DMS 273 (cell line): ENCODE data around the gene EPB41L1.
A peak's percentile ranks its signal among the peaks of the same experiment; 100 is the strongest.

ENCODE experiments used
- DNase-seq: peaks from one replicate; lab custom pipeline; 2025; ENCODE audit not compliant: unreplicated experiment; lab: John Stamatoyannopoulos, UW

The EPB41L1 gene

DNA sequence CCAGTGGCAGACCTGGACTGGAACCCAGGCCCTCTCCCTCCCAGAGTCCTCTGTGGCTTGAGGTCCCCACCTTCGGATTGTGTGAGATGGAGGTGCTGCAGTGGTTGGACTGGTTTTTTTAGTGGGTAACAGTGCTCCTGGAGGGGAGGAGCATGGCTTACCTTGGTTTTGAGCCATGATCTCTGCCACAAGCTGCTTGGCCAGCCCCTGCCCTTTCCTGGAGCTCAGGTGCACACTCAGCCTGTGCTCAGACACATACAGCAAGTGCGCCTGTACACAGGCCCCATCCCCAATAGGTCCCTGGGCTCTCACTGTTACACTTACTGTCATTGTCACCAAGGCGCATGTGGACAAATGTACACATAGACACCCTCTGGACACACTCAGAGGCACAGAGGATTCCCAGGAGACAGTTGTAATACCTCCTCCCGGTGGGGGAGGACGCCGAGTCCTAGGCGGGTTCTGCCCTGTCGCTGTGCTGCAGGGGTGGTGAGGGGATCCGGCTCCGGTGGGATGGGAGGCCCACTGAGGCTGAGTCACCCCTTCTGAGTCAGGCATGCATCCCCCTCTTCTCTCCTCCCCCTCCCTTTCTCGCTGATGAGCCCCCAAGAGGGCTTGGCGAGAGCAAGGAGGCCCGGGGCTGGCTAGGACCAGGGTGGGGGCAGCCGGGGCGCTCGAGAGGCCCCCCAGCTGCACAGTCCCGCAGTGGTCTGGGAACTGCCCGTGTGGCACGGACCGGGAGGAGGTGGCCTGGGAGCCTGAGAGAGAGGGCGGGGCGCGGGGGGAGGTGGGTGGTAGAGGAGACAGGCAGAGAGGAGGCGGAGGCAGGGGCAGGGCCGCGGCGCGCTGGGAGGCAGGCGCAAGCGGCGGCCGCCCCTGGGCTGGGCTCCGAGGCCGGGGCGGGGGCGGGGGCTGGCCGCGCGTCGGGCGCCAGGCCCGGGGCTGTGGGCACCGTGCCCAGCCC is 522 bp upstream of the EPB41L1 start:
- DNase-seq = peak; percentile 88

GRCh38 chr20:36155629-36155971 is 1.1 kb downstream of the EPB41L1 start:
- DNase-seq = peak; percentile 27

DNA sequence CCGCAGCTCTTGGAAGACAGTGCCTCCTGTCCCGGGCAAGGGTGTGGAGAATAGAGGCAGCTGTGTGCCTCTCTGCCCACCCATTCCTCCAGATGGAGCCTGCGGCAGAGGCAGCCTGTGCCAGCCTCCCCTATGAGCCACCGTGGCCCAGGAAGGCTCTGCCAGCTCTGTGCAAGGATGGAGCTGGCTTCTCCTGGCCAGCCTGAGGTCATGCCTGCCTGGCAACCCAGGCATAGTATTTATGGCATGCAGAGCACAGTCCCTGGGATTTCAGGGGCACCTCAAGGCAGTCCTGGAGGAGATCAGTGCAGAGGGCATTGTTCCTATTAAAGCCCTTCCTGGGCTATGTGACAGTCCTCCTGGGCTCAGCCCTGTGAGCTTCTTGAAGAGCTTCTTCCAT is 1.5 kb downstream of the EPB41L1 start:
- peak; percentile 33 for DNase-seq

- DNase-seq = no peak
Measured at GRCh38 chr20:36157610-36158009, 3.1 kb downstream of the EPB41L1 start.

- DNase-seq = no peak
Measured at GRCh38 chr20:36158160-36158741, 3.7 kb downstream of the EPB41L1 start.

- DNase-seq = no peak
Measured at GRCh38 chr20:36159833-36160232, 5.3 kb downstream of the EPB41L1 start.

DNA sequence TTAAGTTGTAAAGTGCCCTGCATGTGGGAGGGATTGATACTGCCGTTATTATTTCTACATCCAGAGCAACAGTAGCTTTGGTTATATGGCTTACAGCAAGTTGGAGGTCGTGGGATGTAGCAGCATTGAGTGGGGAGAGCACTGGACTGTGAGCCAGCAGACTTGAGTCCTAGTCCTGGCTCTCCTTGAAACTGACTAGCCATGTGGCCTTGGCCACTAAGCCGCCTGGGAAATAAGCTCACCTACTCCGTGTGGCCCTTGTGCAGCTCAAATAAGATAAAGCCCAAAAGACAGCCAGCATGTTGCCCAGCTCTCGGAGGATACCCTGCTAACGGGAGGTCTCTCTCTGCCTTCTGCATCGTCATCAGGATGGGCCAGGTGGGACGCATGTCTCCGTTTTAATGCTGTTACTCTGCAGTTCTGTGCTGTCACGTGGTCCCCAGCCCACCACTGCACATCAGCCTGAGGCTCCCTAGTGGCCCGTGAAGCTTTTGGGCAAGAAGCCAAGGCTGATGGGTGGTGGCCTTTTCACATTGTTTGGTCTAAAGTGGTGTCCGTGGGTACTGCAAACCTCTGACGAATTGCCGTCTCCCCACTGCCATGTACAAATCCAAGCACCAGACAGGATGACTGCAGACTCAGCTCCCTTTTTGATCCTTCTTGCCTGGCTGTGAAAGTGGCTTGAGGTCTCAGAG is 7.9 kb downstream of the EPB41L1 start:
- peak; percentile 40 for DNase-seq

- no peak for DNase-seq
Measured at GRCh38 chr20:36167902-36168503, 13.5 kb downstream of the EPB41L1 start.

GRCh38 chr20:36170542-36171215 is 16.1 kb downstream of the EPB41L1 start:
- no peak for DNase-seq

DNA sequence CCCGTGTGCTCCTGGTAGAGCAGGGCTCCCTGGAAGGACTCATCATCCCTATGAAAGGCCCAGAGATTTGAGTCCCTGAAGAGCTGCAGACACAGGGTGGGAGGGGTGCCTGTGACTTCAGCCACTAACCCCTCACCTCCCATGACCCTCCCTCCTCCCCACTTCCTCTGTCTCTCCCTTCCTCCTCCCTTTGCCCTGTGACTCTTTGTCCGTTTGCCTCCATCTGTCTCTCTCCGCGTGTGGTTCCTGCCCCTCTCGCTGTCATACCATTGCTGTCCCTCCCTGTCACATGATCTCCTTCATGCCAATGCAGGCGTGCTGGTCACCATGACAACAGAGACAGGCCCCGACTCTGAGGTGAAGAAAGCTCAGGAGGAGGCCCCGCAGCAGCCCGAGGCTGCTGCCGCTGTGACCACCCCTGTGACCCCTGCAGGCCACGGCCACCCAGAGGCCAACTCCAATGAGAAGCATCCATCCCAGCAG is 19.0 kb downstream of the EPB41L1 start:
- peak; percentile 62 for DNase-seq

DNA sequence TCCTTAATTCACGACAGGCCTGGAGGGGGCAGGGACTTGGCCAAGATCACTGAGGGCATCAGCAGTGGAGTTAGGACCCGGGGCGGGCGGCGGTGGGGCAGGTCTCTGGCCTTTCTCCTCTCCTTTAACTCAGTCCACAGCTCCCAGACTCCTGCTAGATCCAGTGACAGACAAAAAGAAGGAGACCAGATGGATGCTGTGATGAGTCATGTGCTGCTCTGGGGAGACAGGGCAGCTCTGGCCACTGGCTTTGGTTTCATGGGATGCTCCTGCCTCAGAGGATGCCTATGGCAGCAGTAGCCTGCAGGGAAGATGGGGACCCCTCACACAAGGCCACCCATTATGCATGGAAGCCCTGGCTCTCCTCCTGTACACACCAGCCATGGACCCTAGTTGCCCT is 20.5 kb downstream of the EPB41L1 start:
- DNase-seq = peak; percentile 61

DNA sequence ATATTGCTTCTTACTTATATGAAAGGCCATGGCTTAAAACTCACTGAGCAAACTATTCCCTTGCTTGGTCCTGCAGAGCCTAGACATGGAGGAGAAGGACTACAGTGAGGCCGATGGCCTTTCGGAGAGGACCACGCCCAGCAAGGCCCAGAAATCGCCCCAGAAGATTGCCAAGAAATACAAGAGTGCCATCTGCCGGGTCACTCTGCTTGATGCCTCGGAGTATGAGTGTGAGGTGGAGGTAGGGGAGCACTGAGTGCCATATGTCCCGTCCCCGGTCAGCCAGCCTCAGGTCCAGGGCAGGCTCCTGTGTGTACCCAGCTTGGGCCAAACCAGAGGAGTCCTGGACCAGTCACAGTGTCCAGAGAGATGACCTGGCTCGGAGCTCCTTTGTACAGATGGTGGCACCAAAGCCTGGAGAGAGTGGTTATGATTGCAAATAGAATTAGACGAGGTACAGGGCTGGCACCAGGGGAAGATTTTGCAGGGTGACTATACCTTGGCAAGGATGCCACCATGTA is 21.0 kb downstream of the EPB41L1 start:
- DNase-seq = peak; percentile 73

DNA sequence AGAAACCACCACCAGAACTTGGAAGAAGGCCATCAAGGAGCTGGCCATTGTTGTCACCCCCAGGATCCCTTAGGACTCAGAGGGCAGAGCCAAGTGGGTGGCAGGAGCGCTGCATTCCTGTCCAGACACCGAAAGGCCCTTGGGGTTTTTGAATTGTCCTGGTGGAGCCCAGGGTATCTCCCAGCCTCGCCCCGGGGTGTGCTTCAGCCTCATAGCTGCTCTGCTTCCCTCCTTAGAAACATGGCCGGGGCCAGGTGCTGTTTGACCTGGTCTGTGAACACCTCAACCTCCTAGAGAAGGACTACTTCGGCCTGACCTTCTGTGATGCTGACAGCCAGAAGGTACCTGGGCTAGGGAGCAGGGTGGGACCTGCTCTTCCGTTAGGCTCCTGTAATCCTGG is 23.2 kb downstream of the EPB41L1 start:
- DNase-seq = no peak

DNA sequence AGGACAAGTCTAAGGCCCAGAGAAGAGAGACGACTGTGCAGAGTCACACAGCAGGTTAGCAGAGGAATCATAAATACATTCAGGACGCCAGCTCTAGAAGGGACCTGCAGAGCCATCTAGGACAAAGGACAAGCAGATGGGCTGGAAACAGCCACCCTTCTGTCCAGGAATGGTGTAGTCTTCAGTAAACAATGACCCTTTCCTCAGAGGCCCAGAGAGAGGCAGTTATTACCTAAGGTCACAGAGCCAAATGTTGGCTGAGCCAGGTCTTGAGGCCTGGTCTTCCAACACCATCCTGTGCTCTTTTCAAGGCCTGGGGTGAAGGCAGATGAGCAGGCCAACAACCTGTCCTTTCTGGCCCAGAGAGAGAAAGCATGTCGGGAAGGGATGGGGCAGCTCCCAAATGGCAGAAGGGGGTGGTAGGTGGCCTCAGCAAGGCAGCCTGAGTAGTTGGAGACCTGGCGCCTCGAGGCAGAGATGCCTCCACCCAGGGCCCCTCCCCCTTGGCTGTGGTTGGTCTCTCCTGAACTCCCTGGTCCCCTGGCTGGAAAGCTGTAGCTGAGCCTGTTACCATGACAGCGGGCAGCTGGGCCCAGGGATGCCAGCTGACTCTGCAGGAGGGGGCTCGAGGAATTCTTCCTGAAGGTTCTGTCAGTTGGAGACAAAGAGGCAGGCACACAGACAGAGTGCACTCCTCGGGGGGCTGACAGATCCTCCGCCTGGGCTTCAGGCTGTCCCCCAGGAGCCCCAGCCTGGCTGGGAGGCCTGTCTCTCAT is 24.8 kb downstream of the EPB41L1 start:
- peak; percentile 22 for DNase-seq

GRCh38 chr20:36180323-36180722 is 25.8 kb downstream of the EPB41L1 start:
- no peak for DNase-seq

DNA sequence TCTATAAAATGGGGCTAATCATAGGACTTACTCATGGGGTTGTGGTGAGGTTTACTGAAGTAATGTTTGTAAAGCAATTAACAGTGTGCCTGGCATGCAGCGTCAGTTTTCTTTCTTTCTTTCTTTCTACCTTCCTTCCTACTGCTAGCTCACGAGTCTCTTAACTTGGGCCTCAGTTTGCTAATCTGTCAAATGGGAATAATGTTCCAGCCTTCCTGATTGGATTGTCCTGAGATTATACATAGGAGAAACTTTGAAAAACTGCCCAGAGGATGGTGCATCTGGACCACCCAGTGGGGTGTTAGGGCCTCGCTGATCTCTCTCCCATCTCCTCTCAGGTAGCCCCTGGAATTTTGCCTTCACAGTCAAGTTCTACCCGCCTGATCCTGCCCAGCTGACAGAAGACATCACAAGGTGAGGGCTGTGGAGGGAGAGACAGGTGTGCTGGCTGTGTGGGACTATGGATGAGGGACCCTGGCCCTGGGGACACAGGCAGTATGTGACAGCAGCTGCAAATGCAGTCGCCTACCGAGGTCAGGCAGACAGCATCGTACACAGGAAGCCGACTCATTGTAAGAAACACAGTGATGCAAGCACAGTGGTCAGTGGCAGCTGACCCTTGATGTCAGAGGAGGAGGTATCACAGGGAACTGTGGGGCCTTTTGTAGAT is 27.5 kb downstream of the EPB41L1 start:
- no peak for DNase-seq

DNA sequence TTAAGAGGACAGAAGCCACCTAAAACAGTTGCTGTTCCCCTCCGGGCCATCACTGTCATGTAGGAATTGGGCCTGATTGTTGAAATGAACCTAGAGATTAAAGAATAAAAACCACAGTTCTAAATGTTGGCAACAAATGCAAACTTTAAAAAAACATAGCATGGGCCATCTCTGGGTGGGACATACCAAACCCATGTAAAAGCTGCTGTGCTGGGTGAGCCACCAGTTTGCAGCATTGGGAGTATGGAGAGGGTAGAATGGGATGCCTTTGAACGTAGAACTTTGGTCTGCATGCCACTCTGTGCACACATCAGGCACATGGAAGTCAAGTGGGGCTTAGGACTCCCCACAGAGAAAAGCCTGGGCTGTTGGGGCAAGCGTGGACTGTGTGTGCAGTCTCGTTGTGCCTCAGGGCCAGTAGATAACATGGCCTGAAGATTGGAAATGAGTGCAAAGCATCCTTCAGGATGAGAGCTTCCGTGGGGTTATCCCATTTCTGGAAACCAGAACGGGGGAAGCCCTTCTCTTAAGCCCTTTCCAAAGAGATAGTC is 28.1 kb downstream of the EPB41L1 start:
- no peak for DNase-seq

DNA sequence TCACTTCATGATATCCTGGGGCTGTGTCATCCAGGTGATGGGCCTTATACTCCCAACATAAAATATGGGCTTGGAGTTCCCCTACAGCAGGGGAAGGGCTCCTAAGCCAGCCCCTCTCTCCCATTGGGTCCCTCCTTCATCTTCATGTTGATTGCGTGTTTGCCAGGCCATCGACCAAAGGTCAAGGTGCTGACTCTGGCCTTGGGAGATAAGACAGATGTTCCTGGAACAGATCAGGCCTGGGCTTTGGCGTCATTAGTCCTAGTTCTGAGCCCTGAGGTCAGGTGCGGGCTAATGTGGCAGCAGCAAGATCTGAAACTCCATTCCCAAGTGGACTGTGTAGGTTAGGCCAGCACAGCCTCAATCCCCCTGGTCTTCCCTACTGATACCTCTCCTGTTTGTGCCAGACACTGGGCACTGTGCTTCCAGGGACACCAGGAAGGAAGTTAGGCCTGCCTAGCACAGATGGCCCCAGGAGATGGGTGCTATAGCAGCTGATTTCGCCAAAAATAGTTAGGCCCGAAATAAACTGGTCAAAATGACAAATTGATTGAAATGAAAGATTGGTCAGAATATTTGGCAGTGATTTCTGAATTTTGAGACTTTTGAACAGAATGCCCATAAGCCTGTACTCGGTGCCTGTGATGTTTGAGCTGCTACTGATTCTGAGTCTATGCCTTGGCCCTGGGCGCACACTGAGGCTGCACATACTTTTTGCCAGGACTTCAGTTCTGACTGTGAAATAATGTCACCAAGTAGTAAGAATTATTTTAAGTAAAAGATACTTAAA is 28.8 kb downstream of the EPB41L1 start:
- DNase-seq = no peak
